A549 (cell line): ENCODE results near the gene POLR2F. TPM values are rescaled to one million over a fixed set of nuclear protein-coding genes. Genes with fewer than 3 reads are reported as not detected.

ENCODE experiments used
- ATAC-seq, 2 experiments: fragments of 200-7000 bp in 1 of 2; fragments of >200 bp in 1 of 2; cut with Nextera tagmentation in 1 of 2; cut with Tn5 transposase in 1 of 2; 3 replicates each; pipeline versions ENCODE4 v1.8.0 to v1.9.1; 2018 to 2020; ENCODE audit warnings: mild to moderate bottlenecking in 1 of 2, moderate library complexity in 1 of 2
- CTCF ChIA-PET: fragments of 300-600 bp; sonication (Branson Sonifier 250); formaldehyde crosslinking; extraction: SDS; loops from one replicate; lab custom pipeline; 2021; ENCODE audit warnings: antibody characterized with exemption, inconsistent platforms; lab: Yijun Ruan, JAX
- POLR2A ChIA-PET: fragments of 350-600 bp; formaldehyde crosslinking; extraction: SDS; loops from one replicate; lab custom pipeline; 2021; ENCODE audit warnings: antibody characterized with exemption, inconsistent platforms; lab: Yijun Ruan, JAX
- DNase-seq, 2 experiments: peaks; one replicate each; pipeline versions ENCODE4 v3.0.0 to v3.0.0-alpha.2; 2011 to 2016; ENCODE audit warnings: low read depth in 1 of 2, low spot score in 1 of 2
- FAIRE-seq: peaks from 2 replicates; lab custom pipeline; 2011; peaks lifted over from hg19 to GRCh38; lab: Jason Lieb, UNC
- H3K27ac ChIP-seq, 2 experiments: fragments of >200 bp; sonication (Bioruptor Twin); formaldehyde crosslinking; 3 replicates each; pipeline ENCODE4 v1.5.1; 2016 to 2017
- H3K4me1 ChIP-seq: fragments of >200 bp; sonication (Bioruptor Twin); formaldehyde crosslinking; 3 replicates; pipeline ENCODE4 v1.6.1; 2016
- H3K4me2 ChIP-seq: fragments of >200 bp; sonication (Bioruptor Twin); formaldehyde crosslinking; 3 replicates; pipeline ENCODE4 v1.6.1; 2016
- H3K4me3 ChIP-seq: fragments of >200 bp; sonication (Bioruptor Twin); formaldehyde crosslinking; 3 replicates; pipeline ENCODE4 v1.5.1; 2016
- H3K9me3 ChIP-seq: fragments of >200 bp; sonication (Bioruptor Twin); formaldehyde crosslinking; 3 replicates; pipeline ENCODE4 v1.6.1; 2016
- ATOH8 ChIP-seq: fragments of 250-450 bp; sonication (Bioruptor Pico); IDR thresholded peaks from 2 replicates; pipeline ENCODE4 v1.5.0; 2020; ENCODE audit warnings: low read depth, mild to moderate bottlenecking, moderate library complexity
- BHLHE40 ChIP-seq: IDR thresholded peaks from 2 replicates; pipeline ENCODE4 v1.6.1; 2012; ENCODE audit warnings: low read depth, low read length, inconsistent platforms
- CBX8 ChIP-seq: fragments of 200-600 bp; sonication (generic); IDR thresholded peaks from 2 replicates; pipeline ENCODE4 v1.6.1; 2016
- CEBPB ChIP-seq, 2 experiments: fragments of >200 bp in 1 of 2; sonication (Bioruptor Twin) in 1 of 2; formaldehyde crosslinking in 1 of 2; IDR thresholded peaks; 2 replicates each; pipeline ENCODE4 v1.6.1; 2012 to 2016
- CHD2 ChIP-seq: fragments of 150-350 bp; IDR thresholded peaks from 2 replicates; pipeline ENCODE4 v1.6.1; 2014; ENCODE audit warnings: low read length; ENCODE audit not compliant: partially characterized antibody
- CHD4 ChIP-seq: fragments of 200-600 bp; sonication (generic); IDR thresholded peaks from 2 replicates; pipeline ENCODE4 v1.6.1; 2016; ENCODE audit warnings: antibody characterized with exemption, mild to moderate bottlenecking, borderline replicate concordance
- CTCF ChIP-seq: fragments of >200 bp; sonication (Bioruptor Twin); formaldehyde crosslinking; IDR thresholded peaks from 3 replicates; pipeline ENCODE4 v1.5.1; 2016
- EHF ChIP-seq: fragments of 250-450 bp; sonication (Bioruptor Pico); IDR thresholded peaks from 2 replicates; pipeline ENCODE4 v1.5.0; 2020; ENCODE audit warnings: mild to moderate bottlenecking
- EHMT2 ChIP-seq: fragments of 200-600 bp; sonication (generic); IDR thresholded peaks from 2 replicates; pipeline ENCODE4 v1.6.1; 2016; ENCODE audit warnings: antibody characterized with exemption, low read depth, mild to moderate bottlenecking, moderate library complexity
- FOSL2 ChIP-seq, 2 experiments: fragments of 450-650 bp in 1 of 2; fragments of >200 bp in 1 of 2; sonication (Bioruptor Twin) in 1 of 2; formaldehyde crosslinking; IDR thresholded peaks; 2 replicates each; pipeline versions ENCODE4 v1.5.0 to v1.6.1; 2016 to 2020; ENCODE audit warnings: mild to moderate bottlenecking in 1 of 2, moderate library complexity in 1 of 2
- FOXS1 ChIP-seq: fragments of 250-450 bp; sonication (Bioruptor Pico); IDR thresholded peaks from 2 replicates; pipeline ENCODE4 v1.5.0; 2020; ENCODE audit warnings: mild to moderate bottlenecking, moderate library complexity
- HDAC2 ChIP-seq: fragments of 200-600 bp; sonication (generic); IDR thresholded peaks from 2 replicates; pipeline ENCODE4 v1.6.1; 2016
- JUN ChIP-seq, 2 experiments: fragments of >200 bp; sonication (Bioruptor Twin); formaldehyde crosslinking; IDR thresholded peaks; 2 replicates in 1 of 2; 3 replicates in 1 of 2; pipeline ENCODE4 v1.6.1; 2016 to 2017
- JUNB ChIP-seq: fragments of >200 bp; sonication (Bioruptor Twin); formaldehyde crosslinking; IDR thresholded peaks from 2 replicates; pipeline ENCODE4 v1.6.1; 2016
- KDM1A ChIP-seq: fragments of 200-600 bp; sonication (generic); IDR thresholded peaks from 2 replicates; pipeline ENCODE4 v1.6.1; 2016; ENCODE audit warnings: low read depth, mild to moderate bottlenecking
- MAZ ChIP-seq: fragments of 150-350 bp; IDR thresholded peaks from 2 replicates; pipeline ENCODE4 v1.6.1; 2014; ENCODE audit warnings: antibody characterized with exemption, low read depth, low read length, borderline replicate concordance
- MYC ChIP-seq: IDR thresholded peaks from 2 replicates; pipeline ENCODE4 v1.6.1; 2012; ENCODE audit warnings: mild to moderate bottlenecking, inconsistent platforms, low read length, improper control_type of control experiment, borderline replicate concordance
- NFE2L2 ChIP-seq: fragments of 150-350 bp; conservative IDR thresholded peaks from 2 replicates; pipeline ENCODE4 v1.6.1; 2014; ENCODE audit warnings: low read length
- POLR2AphosphoS2 ChIP-seq: conservative IDR thresholded peaks from 2 replicates; pipeline ENCODE4 v1.6.1; 2012; ENCODE audit warnings: low read length, improper control_type of control experiment, inconsistent platforms
- RAD21 ChIP-seq, 2 experiments: fragments of >200 bp in 1 of 2; sonication (Bioruptor Twin) in 1 of 2; formaldehyde crosslinking in 1 of 2; IDR thresholded peaks in 1 of 2; conservative IDR thresholded peaks in 1 of 2; 2 replicates in 1 of 2; 3 replicates in 1 of 2; pipeline ENCODE4 v1.6.1; 2012 to 2018; ENCODE audit warnings: inconsistent platforms in 1 of 2
- RCOR1 ChIP-seq: fragments of 150-350 bp; IDR thresholded peaks from 2 replicates; pipeline ENCODE4 v1.6.1; 2014; ENCODE audit warnings: antibody characterized with exemption, low read length, low read depth
- REST ChIP-seq: fragments of 200-600 bp; sonication (generic); IDR thresholded peaks from 2 replicates; pipeline ENCODE4 v1.6.1; 2016; ENCODE audit warnings: antibody characterized with exemption, mild to moderate bottlenecking, moderate library complexity
- RNF2 ChIP-seq: fragments of 200-600 bp; sonication (generic); IDR thresholded peaks from 2 replicates; pipeline ENCODE4 v1.6.1; 2016; ENCODE audit warnings: low read depth, mild to moderate bottlenecking, antibody characterized with exemption, moderate library complexity, borderline replicate concordance
- SMC3 ChIP-seq: fragments of >200 bp; sonication (Bioruptor Twin); formaldehyde crosslinking; IDR thresholded peaks from 3 replicates; pipeline ENCODE4 v1.6.1; 2018; ENCODE audit warnings: inconsistent platforms
- USF2 ChIP-seq: fragments of 450-650 bp; IDR thresholded peaks from 2 replicates; pipeline ENCODE4 v1.6.1; 2014; ENCODE audit warnings: antibody characterized with exemption
- ZC3H11A ChIP-seq: fragments of 450-650 bp; IDR thresholded peaks from 2 replicates; pipeline ENCODE4 v1.6.1; 2014; ENCODE audit warnings: antibody characterized with exemption, mild to moderate bottlenecking
- ZFP36 ChIP-seq: fragments of 450-650 bp; IDR thresholded peaks from 2 replicates; pipeline ENCODE4 v1.6.1; 2014; ENCODE audit warnings: borderline replicate concordance; ENCODE audit not compliant: partially characterized antibody
- ZNF302 ChIP-seq: fragments of 250-450 bp; sonication (Bioruptor Pico); IDR thresholded peaks from 2 replicates; pipeline ENCODE4 v1.9.0; 2021; ENCODE audit warnings: inconsistent platforms, mild to moderate bottlenecking, moderate library complexity
- WGBS: methylation state at CpG from one replicate; pipeline ENCODE4 v1.1.6; 2017; ENCODE audit errors: missing lambda C conversion rate; 5-methylcytosine and 5-hydroxymethylcytosine counted together
- polyA plus RNA-seq, 4 experiments: library from polyadenylated mRNA; depleted of rRNA in 3 of 4; stranded (reverse); fragments of >200 nt; fragmentation: RNase III in 1 of 4; extraction: RNeasy Plus Mini Kit Qiagen cat#74134 plus additional on column Dnase treatment in 1 of 4; gene quantifications; 2 replicates in 3 of 4; 3 replicates in 1 of 4; pipeline ENCODE4 v1.2.3, GENCODE V29; 2011 to 2017
- TF ChIP-seq, protein P1 (sequence below): IDR thresholded peaks from 2 replicates; pipeline ENCODE4 v1.6.1; 2012; ENCODE audit warnings: low read depth, borderline replicate concordance
- TF ChIP-seq, protein P2 (sequence below): fragments of >200 bp; sonication (Bioruptor Twin); formaldehyde crosslinking; IDR thresholded peaks from 2 replicates; pipeline ENCODE4 v1.6.1; 2016

The POLR2F gene
- polyA plus RNA-seq, 2 of the 4 experiments (the other 2 are of a cell fraction), result 90.0 to 183 TPM

DNA sequence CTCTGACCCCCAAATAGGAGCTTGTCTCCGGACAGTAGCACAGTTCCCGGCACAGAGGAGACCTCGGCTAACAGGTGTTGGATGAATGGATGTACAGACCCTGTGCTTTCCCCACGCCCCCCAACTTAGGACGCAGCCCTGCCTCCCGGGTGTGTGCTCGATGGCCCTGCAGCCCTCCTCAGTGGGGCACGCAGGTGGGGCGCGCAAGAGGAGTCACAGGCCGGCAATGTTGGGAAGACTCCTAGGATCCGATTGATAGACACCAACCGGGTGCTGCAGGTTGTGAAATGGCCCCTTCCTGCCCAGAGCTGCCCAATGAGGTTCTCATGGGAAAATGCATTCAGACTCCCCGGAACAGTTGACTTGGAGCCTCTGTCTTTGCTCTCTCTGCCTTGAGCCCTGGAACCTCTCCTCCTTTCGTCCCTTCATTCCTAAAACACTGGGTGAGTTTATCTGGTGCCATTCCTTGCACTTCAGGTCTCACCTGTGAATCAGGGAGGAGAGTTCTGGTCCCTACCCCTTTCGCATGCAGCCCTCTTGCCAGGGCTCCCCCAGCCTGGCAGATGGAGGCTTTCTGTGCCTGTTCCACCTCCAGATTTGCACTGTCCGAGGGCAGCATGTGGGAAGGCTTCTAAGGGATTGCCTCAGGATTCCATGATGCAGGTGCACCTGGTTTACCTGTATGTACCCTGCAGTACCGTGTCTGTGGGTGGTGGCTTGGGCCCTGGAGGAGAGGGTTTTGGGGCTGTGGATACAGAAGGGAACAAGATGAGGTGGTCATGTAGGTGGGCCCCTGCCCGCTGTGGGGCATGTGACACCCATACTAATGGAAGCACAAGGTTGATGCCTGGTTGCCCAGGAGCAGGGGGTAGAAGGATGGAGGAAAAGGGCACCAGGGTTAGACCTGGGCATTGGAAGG is 46.2 kb upstream of the POLR2F start:
- ChIA-PET POLR2A (no interaction called here), CTCF (interaction anchor here (1.0 to 4.4 kb wide), 5 partner anchors 9 to 89 kb away, joined by 3 to 20 read pairs (median 5); no protein-coding TSS in a partner anchor)
- Histone ChIP-seq H3K4me2 (peak overlapping the region; percentile 98), H3K9me3 (no peaks in the 10 kb centered on the region), H3K4me3 (peak overlapping the region; percentile 95), H3K4me1 (peaks cover 28% of the 10 kb centered on the region), H3K27ac (peak overlapping the region; percentile 99)
- DNase-seq (no peak), ATAC-seq (no peak), FAIRE-seq (no peak)
- WGBS, result 77% methylated on average over 6 of the region's 19 CpGs
- no peak for TF ChIP-seq FOSL2 (IDR thresholded peaks at IDR 0.05)
- no peak for TF ChIP-seq FOSL2 (CRISPR knock-in tag; IDR thresholded peaks at IDR 0.05)
- TF ChIP-seq ZC3H11A, result no peak
- TF ChIP-seq JUNB, result no peak
- no peak for TF ChIP-seq MYC
- TF ChIP-seq MAZ, result no peak
- TF ChIP-seq CBX8, result no peak
- TF ChIP-seq FOXS1, result no peak
- TF ChIP-seq EHF (CRISPR knock-in tag), result no peak
- TF ChIP-seq RCOR1, result no peak
- TF ChIP-seq USF2, result no peak
- no peak for TF ChIP-seq CTCF
- TF ChIP-seq JUN (IDR thresholded peaks at IDR 0.05), result no peak
- no peak for TF ChIP-seq NFE2L2
- TF ChIP-seq RAD21 (conservative IDR thresholded peaks at IDR 0.05 in 1 of 2, IDR thresholded peaks at IDR 0.05 in 1 of 2), result no peak
- TF ChIP-seq POLR2AphosphoS2, result no peak
- TF ChIP-seq CEBPB (IDR thresholded peaks at IDR 0.05), result no peak
- no peak for TF ChIP-seq HDAC2
- TF ChIP-seq BHLHE40, result no peak

GRCh38 chr22:37909766-37910165 is 43.7 kb upstream of the POLR2F start:
- 90% methylated on average over 7 of the region's 7 CpGs for WGBS
- ATAC-seq (no peak), DNase-seq (no peak), FAIRE-seq (no peak)
- ChIA-PET CTCF (interaction anchor here (1.1 to 4.4 kb wide), 4 partner anchors 22 to 56 kb away, joined by 3 to 15 read pairs (median 4); no protein-coding TSS in a partner anchor), POLR2A (no interaction called here)
- Histone ChIP-seq H3K9me3 (no peaks in the 10 kb centered on the region), H3K4me1 (peaks cover 21% of the 10 kb centered on the region), H3K4me2 (no peak overlapping the region), H3K4me3 (no peak overlapping the region), H3K27ac (no peak overlapping the region)
- no peak for TF ChIP-seq RNF2
- no peak for TF ChIP-seq EHMT2
- TF ChIP-seq SMC3, result no peak
- no peak for TF ChIP-seq REST
- TF ChIP-seq, protein P1, sequence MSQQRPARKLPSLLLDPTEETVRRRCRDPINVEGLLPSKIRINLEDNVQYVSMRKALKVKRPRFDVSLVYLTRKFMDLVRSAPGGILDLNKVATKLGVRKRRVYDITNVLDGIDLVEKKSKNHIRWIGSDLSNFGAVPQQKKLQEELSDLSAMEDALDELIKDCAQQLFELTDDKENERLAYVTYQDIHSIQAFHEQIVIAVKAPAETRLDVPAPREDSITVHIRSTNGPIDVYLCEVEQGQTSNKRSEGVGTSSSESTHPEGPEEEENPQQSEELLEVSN, result no peak
- TF ChIP-seq ATOH8 (CRISPR knock-in tag), result no peak
- TF ChIP-seq, protein P2, sequence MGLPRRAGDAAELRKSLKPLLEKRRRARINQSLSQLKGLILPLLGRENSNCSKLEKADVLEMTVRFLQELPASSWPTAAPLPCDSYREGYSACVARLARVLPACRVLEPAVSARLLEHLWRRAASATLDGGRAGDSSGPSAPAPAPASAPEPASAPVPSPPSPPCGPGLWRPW, result no peak
- no peak for TF ChIP-seq KDM1A
- TF ChIP-seq ZNF302, result no peak
- no peak for TF ChIP-seq ZFP36
- no peak for TF ChIP-seq CHD2
- TF ChIP-seq CHD4, result no peak
